ENCODE measurements around the gene PARN.

The PARN gene

GRCh38 chr16:14475370-14476139, 154.5 kb downstream of the PARN start:
- no peak for DNase-seq (ENCODE audit: low read depth, low spot score)
- Histone ChIP-seq H3K27me3 (ENCODE audit: control insufficient read depth, insufficient read depth, low read length) (no peaks in the 10 kb centered on the region), H3K4me1 (ENCODE audit: control insufficient read depth, insufficient read depth, low read length) (no peaks in the 10 kb centered on the region), H3K4me3 (ENCODE audit: low read length) (no peak overlapping the region), H3K9me3 (ENCODE audit: control insufficient read depth, insufficient read depth, low read length) (no peaks in the 10 kb centered on the region), H3K27ac (ENCODE audit: low read length) (no peak overlapping the region), H3K36me3 (ENCODE audit: control insufficient read depth, insufficient read depth, low read length) (no peaks in the 10 kb centered on the region)
- 100% methylated on average over 1 of the region's 7 CpGs for WGBS (ENCODE audit: insufficient coverage, insufficient read length)

GRCh38 chr16:14473488-14473887, 156.6 kb downstream of the PARN start:
- no peaks in the 10 kb centered on the region for H3K4me1 ChIP-seq (ENCODE audit: control insufficient read depth, insufficient read depth, low read length)
- WGBS (ENCODE audit: insufficient coverage, insufficient read length): no CpG with 5 or more reads among the region's 5 CpGs
- no peak overlapping the region for H3K4me3 ChIP-seq (ENCODE audit: low read length)
- DNase-seq (ENCODE audit: low read depth, low spot score): no peak
- H3K9me3 ChIP-seq (ENCODE audit: control insufficient read depth, insufficient read depth, low read length): no peaks in the 10 kb centered on the region
- no peaks in the 10 kb centered on the region for H3K27me3 ChIP-seq (ENCODE audit: control insufficient read depth, insufficient read depth, low read length)
- no peaks in the 10 kb centered on the region for H3K36me3 ChIP-seq (ENCODE audit: control insufficient read depth, insufficient read depth, low read length)
- H3K27ac ChIP-seq (ENCODE audit: low read length): no peak overlapping the region

DNA sequence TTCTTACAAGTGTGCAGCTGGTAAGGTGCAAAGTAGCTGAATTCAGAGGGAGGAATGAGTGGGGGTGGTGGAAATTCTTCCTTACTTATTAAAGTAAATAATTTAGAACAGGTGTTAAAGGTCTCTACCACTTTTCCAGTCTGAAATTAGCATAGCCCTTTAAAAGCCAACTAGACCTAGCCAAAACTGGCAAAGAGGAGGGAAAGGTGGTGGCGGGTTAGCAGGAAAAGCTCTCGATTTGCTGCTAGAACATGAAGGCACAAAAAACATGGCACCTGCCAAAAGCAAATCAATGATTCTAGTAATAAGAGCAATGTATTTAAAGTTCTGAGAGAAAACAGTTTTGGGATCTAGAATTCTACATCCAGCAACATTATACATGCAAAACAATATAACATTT, 157.7 kb downstream of the PARN start:
- Histone ChIP-seq H3K27ac (ENCODE audit: low read length) (no peak overlapping the region), H3K36me3 (ENCODE audit: control insufficient read depth, insufficient read depth, low read length) (no peaks in the 10 kb centered on the region), H3K4me3 (ENCODE audit: low read length) (no peak overlapping the region), H3K27me3 (ENCODE audit: control insufficient read depth, insufficient read depth, low read length) (no peaks in the 10 kb centered on the region), H3K9me3 (ENCODE audit: control insufficient read depth, insufficient read depth, low read length) (no peaks in the 10 kb centered on the region), H3K4me1 (ENCODE audit: control insufficient read depth, insufficient read depth, low read length) (no peaks in the 10 kb centered on the region)
- no peak for DNase-seq (ENCODE audit: low read depth, low spot score)
- WGBS (ENCODE audit: insufficient coverage, insufficient read length): no CpG with 5 or more reads among the region's 2 CpGs

GRCh38 chr16:14470788-14471187, 159.3 kb downstream of the PARN start:
- Histone ChIP-seq H3K27ac (ENCODE audit: low read length) (no peak overlapping the region), H3K4me3 (ENCODE audit: low read length) (no peak overlapping the region), H3K27me3 (ENCODE audit: control insufficient read depth, insufficient read depth, low read length) (no peaks in the 10 kb centered on the region), H3K9me3 (ENCODE audit: control insufficient read depth, insufficient read depth, low read length) (no peaks in the 10 kb centered on the region), H3K36me3 (ENCODE audit: control insufficient read depth, insufficient read depth, low read length) (no peaks in the 10 kb centered on the region), H3K4me1 (ENCODE audit: control insufficient read depth, insufficient read depth, low read length) (no peaks in the 10 kb centered on the region)
- WGBS (ENCODE audit: insufficient coverage, insufficient read length): no CpG with 5 or more reads among the region's 2 CpGs
- DNase-seq (ENCODE audit: low read depth, low spot score): no peak

DNA sequence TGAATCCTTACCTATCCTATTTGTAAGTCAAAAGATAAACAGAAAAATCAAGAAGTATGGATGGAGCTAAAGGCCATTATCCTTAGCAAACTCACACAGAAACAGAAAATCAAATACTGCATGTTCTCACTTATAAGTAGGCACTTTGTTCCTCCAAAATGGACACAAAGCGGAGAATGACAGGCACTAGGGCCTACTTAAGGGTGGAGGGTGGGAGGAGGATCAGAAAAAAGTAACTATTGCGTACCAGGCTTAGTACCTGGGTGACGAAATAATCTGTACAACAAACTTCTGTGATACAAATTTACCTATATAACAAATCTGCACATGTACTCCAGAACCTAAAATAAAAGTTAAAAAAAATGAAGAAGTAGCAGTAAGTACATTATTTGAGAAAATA, 164.3 kb downstream of the PARN start:
- no peak for DNase-seq (ENCODE audit: low read depth, low spot score)
- no peaks in the 10 kb centered on the region for H3K4me1 ChIP-seq (ENCODE audit: control insufficient read depth, insufficient read depth, low read length)
- H3K36me3 ChIP-seq (ENCODE audit: control insufficient read depth, insufficient read depth, low read length): no peaks in the 10 kb centered on the region
- no peak overlapping the region for H3K4me3 ChIP-seq (ENCODE audit: low read length)
- no peaks in the 10 kb centered on the region for H3K27me3 ChIP-seq (ENCODE audit: control insufficient read depth, insufficient read depth, low read length)
- WGBS (ENCODE audit: insufficient coverage, insufficient read length): no CpG with 5 or more reads among the region's 3 CpGs
- no peaks in the 10 kb centered on the region for H3K9me3 ChIP-seq (ENCODE audit: control insufficient read depth, insufficient read depth, low read length)
- no peak overlapping the region for H3K27ac ChIP-seq (ENCODE audit: low read length)

DNA sequence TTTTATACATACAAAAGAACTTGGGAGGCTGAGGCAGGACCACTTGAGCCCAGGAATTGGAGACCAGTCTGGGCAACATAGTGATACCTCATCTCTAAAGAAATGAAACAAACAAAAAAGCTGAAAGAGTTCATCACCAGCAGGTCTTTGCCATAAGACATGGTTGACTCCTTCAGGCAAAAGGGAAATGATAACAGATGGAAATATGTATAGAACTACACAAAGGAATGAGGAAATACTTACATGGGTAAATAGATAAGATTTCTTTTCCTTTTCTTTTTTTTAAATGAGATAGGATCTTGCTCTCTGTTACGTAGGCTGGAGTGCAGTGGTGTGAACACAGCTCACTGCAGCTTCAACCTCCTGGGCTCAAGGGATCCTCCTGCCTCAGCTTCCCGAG, 165.3 kb downstream of the PARN start:
- DNase-seq (ENCODE audit: low read depth, low spot score): no peak
- Histone ChIP-seq H3K27ac (ENCODE audit: low read length) (no peak overlapping the region), H3K4me3 (ENCODE audit: low read length) (no peak overlapping the region), H3K27me3 (ENCODE audit: control insufficient read depth, insufficient read depth, low read length) (no peaks in the 10 kb centered on the region), H3K9me3 (ENCODE audit: control insufficient read depth, insufficient read depth, low read length) (no peaks in the 10 kb centered on the region), H3K36me3 (ENCODE audit: control insufficient read depth, insufficient read depth, low read length) (no peaks in the 10 kb centered on the region), H3K4me1 (ENCODE audit: control insufficient read depth, insufficient read depth, low read length) (no peaks in the 10 kb centered on the region)
- WGBS (ENCODE audit: insufficient coverage, insufficient read length): no CpG with 5 or more reads among the region's 2 CpGs

- no peak for DNase-seq (ENCODE audit: low read depth, low spot score)
- no CpG with 5 or more reads among the region's 2 CpGs for WGBS (ENCODE audit: insufficient coverage, insufficient read length)
- no peaks in the 10 kb centered on the region for H3K4me1 ChIP-seq (ENCODE audit: control insufficient read depth, insufficient read depth, low read length)
- no peak overlapping the region for H3K4me3 ChIP-seq (ENCODE audit: low read length)
- no peak overlapping the region for H3K27ac ChIP-seq (ENCODE audit: low read length)
- no peaks in the 10 kb centered on the region for H3K36me3 ChIP-seq (ENCODE audit: control insufficient read depth, insufficient read depth, low read length)
- no peaks in the 10 kb centered on the region for H3K9me3 ChIP-seq (ENCODE audit: control insufficient read depth, insufficient read depth, low read length)
- no peaks in the 10 kb centered on the region for H3K27me3 ChIP-seq (ENCODE audit: control insufficient read depth, insufficient read depth, low read length)
Observed at GRCh38 chr16:14464192-14464591, 165.9 kb downstream of the PARN start.

GRCh38 chr16:14462811-14463210, 167.2 kb downstream of the PARN start:
- DNase-seq (ENCODE audit: low read depth, low spot score): no peak
- Histone ChIP-seq H3K27ac (ENCODE audit: low read length) (no peak overlapping the region), H3K4me1 (ENCODE audit: control insufficient read depth, insufficient read depth, low read length) (no peaks in the 10 kb centered on the region), H3K36me3 (ENCODE audit: control insufficient read depth, insufficient read depth, low read length) (no peaks in the 10 kb centered on the region), H3K27me3 (ENCODE audit: control insufficient read depth, insufficient read depth, low read length) (no peaks in the 10 kb centered on the region), H3K4me3 (ENCODE audit: low read length) (no peak overlapping the region), H3K9me3 (ENCODE audit: control insufficient read depth, insufficient read depth, low read length) (no peaks in the 10 kb centered on the region)
- no CpG with 5 or more reads among the region's 3 CpGs for WGBS (ENCODE audit: insufficient coverage, insufficient read length)

DNA sequence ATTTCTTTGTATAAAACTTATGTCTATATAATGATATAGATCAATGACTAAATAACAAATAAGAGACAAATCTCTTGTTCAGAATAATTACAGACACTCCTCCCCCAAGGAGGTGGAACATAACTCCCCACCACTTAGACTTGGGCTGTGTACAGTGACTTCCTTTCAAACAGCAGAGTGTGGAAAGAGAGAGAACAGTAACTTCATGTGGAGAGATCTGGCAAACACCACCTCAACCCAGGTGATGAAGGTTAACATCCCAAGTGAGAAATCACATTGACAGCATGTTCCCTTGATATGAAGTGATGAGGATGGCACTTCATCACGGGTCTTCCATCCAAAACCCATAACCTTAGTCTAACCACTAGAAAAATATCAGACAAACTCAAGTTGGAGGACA, 169.3 kb downstream of the PARN start:
- no CpG with 5 or more reads among the region's 1 CpG for WGBS (ENCODE audit: insufficient coverage, insufficient read length)

GRCh38 chr16:14458576-14458975, 171.5 kb downstream of the PARN start:
- H3K27me3 ChIP-seq (ENCODE audit: control insufficient read depth, insufficient read depth, low read length): no peaks in the 10 kb centered on the region
- DNase-seq (ENCODE audit: low read depth, low spot score): peak; percentile 22
- no peak overlapping the region for H3K4me3 ChIP-seq (ENCODE audit: low read length)
- no peaks in the 10 kb centered on the region for H3K9me3 ChIP-seq (ENCODE audit: control insufficient read depth, insufficient read depth, low read length)
- no peak overlapping the region for H3K27ac ChIP-seq (ENCODE audit: low read length)
- no peaks in the 10 kb centered on the region for H3K4me1 ChIP-seq (ENCODE audit: control insufficient read depth, insufficient read depth, low read length)
- no peaks in the 10 kb centered on the region for H3K36me3 ChIP-seq (ENCODE audit: control insufficient read depth, insufficient read depth, low read length)
- no CpG with 5 or more reads among the region's 7 CpGs for WGBS (ENCODE audit: insufficient coverage, insufficient read length)

More for the DNA sequence above, 169.3 kb downstream of the PARN start:
- no peaks in the 10 kb centered on the region for H3K9me3 ChIP-seq (ENCODE audit: control insufficient read depth, insufficient read depth, low read length)
- H3K36me3 ChIP-seq (ENCODE audit: control insufficient read depth, insufficient read depth, low read length): no peaks in the 10 kb centered on the region
- H3K4me1 ChIP-seq (ENCODE audit: control insufficient read depth, insufficient read depth, low read length): no peaks in the 10 kb centered on the region
- no peak overlapping the region for H3K4me3 ChIP-seq (ENCODE audit: low read length)
- H3K27ac ChIP-seq (ENCODE audit: low read length): no peak overlapping the region
- no peaks in the 10 kb centered on the region for H3K27me3 ChIP-seq (ENCODE audit: control insufficient read depth, insufficient read depth, low read length)
- no peak for DNase-seq (ENCODE audit: low read depth, low spot score)

DNA sequence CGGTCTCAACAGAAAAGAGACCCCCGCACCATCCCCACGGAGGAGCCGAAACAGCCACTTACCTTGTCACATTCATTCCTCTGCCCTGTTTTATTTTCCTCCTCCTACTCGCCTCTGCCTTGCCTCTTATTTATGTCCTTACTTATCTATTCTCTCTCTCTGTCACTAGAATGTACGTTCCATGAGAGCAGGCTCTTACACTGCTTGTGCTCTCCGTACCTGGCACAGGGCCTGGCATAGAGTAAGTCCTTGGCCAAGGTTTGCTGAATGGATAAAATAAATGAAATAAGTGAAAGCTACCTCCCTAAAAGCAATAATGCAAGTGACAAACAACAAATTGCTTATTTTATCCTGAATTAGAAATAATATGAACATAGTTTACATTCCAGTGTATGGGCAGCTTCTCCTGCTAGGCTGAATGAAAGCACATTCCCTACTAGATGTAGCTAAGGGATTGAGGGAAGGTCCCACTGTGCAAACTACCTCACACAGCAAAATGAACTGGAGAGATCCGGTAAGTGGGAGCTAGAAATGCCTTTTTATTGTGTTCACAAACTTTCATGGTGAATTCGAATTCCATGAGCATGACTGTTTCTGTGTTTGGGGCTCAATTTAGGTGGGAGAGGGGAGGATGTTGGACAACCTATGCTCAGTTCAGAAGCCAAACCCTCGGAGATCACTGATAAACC, 173.1 kb downstream of the PARN start:
- Histone ChIP-seq H3K4me3 (ENCODE audit: low read length) (no peak overlapping the region), H3K27ac (ENCODE audit: low read length) (no peak overlapping the region), H3K4me1 (ENCODE audit: control insufficient read depth, insufficient read depth, low read length) (no peaks in the 10 kb centered on the region), H3K36me3 (ENCODE audit: control insufficient read depth, insufficient read depth, low read length) (no peaks in the 10 kb centered on the region), H3K9me3 (ENCODE audit: control insufficient read depth, insufficient read depth, low read length) (no peaks in the 10 kb centered on the region), H3K27me3 (ENCODE audit: control insufficient read depth, insufficient read depth, low read length) (no peaks in the 10 kb centered on the region)
- no CpG with 5 or more reads among the region's 10 CpGs for WGBS (ENCODE audit: insufficient coverage, insufficient read length)
- no peak for DNase-seq (ENCODE audit: low read depth, low spot score)
